Measurements from ENCODE around the gene MUCL1.

Gene MUCL1

DNA sequence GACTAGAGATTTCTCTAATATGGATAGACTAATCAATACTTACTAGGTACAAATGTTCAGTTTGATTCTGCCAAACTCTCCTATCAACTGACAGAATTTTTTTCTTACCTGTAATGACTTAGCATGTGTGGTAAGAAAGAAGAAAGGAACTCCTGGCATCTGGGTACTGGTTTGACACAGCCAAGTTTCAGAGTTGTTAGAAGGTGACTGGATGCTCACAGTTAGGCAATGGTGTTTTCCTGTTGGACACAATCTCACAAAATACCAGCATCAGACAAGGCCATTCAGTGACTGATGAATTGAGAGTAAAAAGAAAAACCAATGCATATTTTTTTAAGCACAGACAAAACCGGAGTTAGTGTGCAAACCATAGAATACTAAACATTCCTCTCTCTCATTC lies 4.2 kb downstream of the MUCL1 start:
- no peak overlapping the region for H4K8ac ChIP-seq (ENCODE audit: low read depth, low read length)
- H3K4ac ChIP-seq (ENCODE audit: low read depth, low read length): no peak overlapping the region
- H2BK120ac ChIP-seq (ENCODE audit: insufficient read depth, low read length, poor library complexity): no peak overlapping the region
- H3K79me1 ChIP-seq (ENCODE audit: low read length): no peaks in the 10 kb centered on the region
- no peak overlapping the region for H3K4me2 ChIP-seq (ENCODE audit: low read length)
- no peak overlapping the region for H2BK12ac ChIP-seq (ENCODE audit: low read length)
- H3K27ac ChIP-seq (ENCODE audit: low read depth, low read length): no peak overlapping the region
- DNase-seq: peak; percentile 73 to 79
- H3K27me3 ChIP-seq (ENCODE audit: insufficient read depth, low read length): no peaks in the 10 kb centered on the region
- no peak overlapping the region for H3K4me3 ChIP-seq (ENCODE audit: low read depth, low read length)
- no peak overlapping the region for H4K12ac ChIP-seq (ENCODE audit: low read depth, low read length)
- H3K14ac ChIP-seq (ENCODE audit: low read length): no peak overlapping the region
- no peaks in the 10 kb centered on the region for H3K4me1 ChIP-seq (ENCODE audit: control insufficient read depth in 1 of 2, insufficient read depth in 2 of 2, low read length in 2 of 2)
- no peaks in the 10 kb centered on the region for H3K36me3 ChIP-seq (ENCODE audit: control insufficient read depth in 1 of 2, insufficient read depth in 2 of 2, low read length in 2 of 2)
- H3K18ac ChIP-seq (ENCODE audit: low read length): no peak overlapping the region
- no peak overlapping the region for H2AK5ac ChIP-seq (ENCODE audit: low read length)
- no peaks in the 10 kb centered on the region for H3K79me2 ChIP-seq (ENCODE audit: control insufficient read depth, insufficient read depth, low read length, poor library complexity)
- WGBS (ENCODE audit: extremely low coverage, insufficient coverage, insufficient read length): no CpG with 5 or more reads among the region's 1 CpG
- no peak overlapping the region for H4K91ac ChIP-seq (ENCODE audit: low read depth, low read length)
- no peak overlapping the region for H2AFZ ChIP-seq (ENCODE audit: insufficient read depth, low read length, poor library complexity)
- no peak overlapping the region for H2BK5ac ChIP-seq (ENCODE audit: low read depth, low read length, poor library complexity)
- H3K9me3 ChIP-seq (ENCODE audit: insufficient read depth, low read depth, low read length): no peaks in the 10 kb centered on the region
- H3K23ac ChIP-seq (ENCODE audit: low read length): no peak overlapping the region
- no peak overlapping the region for H3K9ac ChIP-seq (ENCODE audit: low read length)

DNA sequence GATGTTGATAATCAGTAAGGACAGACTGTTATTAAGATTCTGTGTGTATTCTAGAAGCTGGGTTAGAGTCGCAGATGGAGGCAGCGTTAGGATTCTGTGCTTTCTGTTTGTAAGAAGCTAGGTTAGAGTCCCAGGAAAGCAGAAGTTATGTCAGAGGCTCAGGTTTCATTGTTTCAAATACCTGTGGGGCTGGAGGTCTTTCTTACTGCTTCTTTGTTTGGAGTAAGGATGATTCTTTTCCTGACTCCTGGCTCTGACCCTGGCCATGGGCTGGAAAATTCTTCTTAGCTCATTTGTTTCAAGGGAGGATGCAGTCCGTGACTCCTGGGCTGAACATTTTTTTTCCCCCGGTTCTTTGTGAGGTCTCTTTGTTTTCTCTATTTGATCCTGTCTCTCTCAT lies 5.2 kb downstream of the MUCL1 start:
- Histone ChIP-seq H3K18ac (ENCODE audit: low read length) (no peak overlapping the region), H3K23ac (ENCODE audit: low read length) (no peak overlapping the region), H2AK5ac (ENCODE audit: low read length) (no peak overlapping the region), H3K4me2 (ENCODE audit: low read length) (no peak overlapping the region), H3K4me3 (ENCODE audit: low read depth, low read length) (no peak overlapping the region), H3K36me3 (ENCODE audit: control insufficient read depth in 1 of 2, insufficient read depth in 2 of 2, low read length in 2 of 2) (no peaks in the 10 kb centered on the region), H3K9ac (ENCODE audit: low read length) (no peak overlapping the region), H3K27me3 (ENCODE audit: insufficient read depth, low read length) (no peaks in the 10 kb centered on the region), H3K9me3 (ENCODE audit: insufficient read depth, low read depth, low read length) (no peaks in the 10 kb centered on the region), H3K79me1 (ENCODE audit: low read length) (no peaks in the 10 kb centered on the region), H3K27ac (ENCODE audit: low read depth, low read length) (no peak overlapping the region), H4K12ac (ENCODE audit: low read depth, low read length) (no peak overlapping the region), H2AFZ (ENCODE audit: insufficient read depth, low read length, poor library complexity) (no peak overlapping the region), H2BK5ac (ENCODE audit: low read depth, low read length, poor library complexity) (no peak overlapping the region), H3K79me2 (ENCODE audit: control insufficient read depth, insufficient read depth, low read length, poor library complexity) (no peaks in the 10 kb centered on the region), H4K8ac (ENCODE audit: low read depth, low read length) (no peak overlapping the region), H3K4ac (ENCODE audit: low read depth, low read length) (no peak overlapping the region), H4K91ac (ENCODE audit: low read depth, low read length) (no peak overlapping the region), H2BK120ac (ENCODE audit: insufficient read depth, low read length, poor library complexity) (no peak overlapping the region), H2BK12ac (ENCODE audit: low read length) (no peak overlapping the region), H3K14ac (ENCODE audit: low read length) (no peak overlapping the region), H3K4me1 (ENCODE audit: control insufficient read depth in 1 of 2, insufficient read depth in 2 of 2, low read length in 2 of 2) (no peaks in the 10 kb centered on the region)
- DNase-seq: no peak
- no CpG with 5 or more reads among the region's 4 CpGs for WGBS (ENCODE audit: extremely low coverage, insufficient coverage, insufficient read length)

GRCh38 chr12:54861927-54862326 lies 7.6 kb downstream of the MUCL1 start:
- H3K27ac ChIP-seq (ENCODE audit: low read depth, low read length): no peak overlapping the region
- no peak overlapping the region for H3K9ac ChIP-seq (ENCODE audit: low read length)
- no peak overlapping the region for H3K14ac ChIP-seq (ENCODE audit: low read length)
- no peak overlapping the region for H2BK120ac ChIP-seq (ENCODE audit: insufficient read depth, low read length, poor library complexity)
- no CpG with 5 or more reads among the region's 1 CpG for WGBS (ENCODE audit: extremely low coverage, insufficient coverage, insufficient read length)
- H2BK12ac ChIP-seq (ENCODE audit: low read length): no peak overlapping the region
- H3K4me3 ChIP-seq (ENCODE audit: low read depth, low read length): no peak overlapping the region
- H2AK5ac ChIP-seq (ENCODE audit: low read length): no peak overlapping the region
- H2BK5ac ChIP-seq (ENCODE audit: low read depth, low read length, poor library complexity): no peak overlapping the region
- no peak overlapping the region for H3K4me2 ChIP-seq (ENCODE audit: low read length)
- H4K8ac ChIP-seq (ENCODE audit: low read depth, low read length): no peak overlapping the region
- no peaks in the 10 kb centered on the region for H3K9me3 ChIP-seq (ENCODE audit: insufficient read depth, low read depth, low read length)
- no peaks in the 10 kb centered on the region for H3K4me1 ChIP-seq (ENCODE audit: control insufficient read depth in 1 of 2, insufficient read depth in 2 of 2, low read length in 2 of 2)
- H3K27me3 ChIP-seq (ENCODE audit: insufficient read depth, low read length): no peaks in the 10 kb centered on the region
- no peaks in the 10 kb centered on the region for H3K79me2 ChIP-seq (ENCODE audit: control insufficient read depth, insufficient read depth, low read length, poor library complexity)
- H2AFZ ChIP-seq (ENCODE audit: insufficient read depth, low read length, poor library complexity): no peak overlapping the region
- no peaks in the 10 kb centered on the region for H3K36me3 ChIP-seq (ENCODE audit: control insufficient read depth in 1 of 2, insufficient read depth in 2 of 2, low read length in 2 of 2)
- H4K12ac ChIP-seq (ENCODE audit: low read depth, low read length): no peak overlapping the region
- H3K23ac ChIP-seq (ENCODE audit: low read length): no peak overlapping the region
- H3K4ac ChIP-seq (ENCODE audit: low read depth, low read length): no peak overlapping the region
- DNase-seq: no peak
- no peak overlapping the region for H3K18ac ChIP-seq (ENCODE audit: low read length)
- no peak overlapping the region for H4K91ac ChIP-seq (ENCODE audit: low read depth, low read length)
- H3K79me1 ChIP-seq (ENCODE audit: low read length): no peaks in the 10 kb centered on the region

DNA sequence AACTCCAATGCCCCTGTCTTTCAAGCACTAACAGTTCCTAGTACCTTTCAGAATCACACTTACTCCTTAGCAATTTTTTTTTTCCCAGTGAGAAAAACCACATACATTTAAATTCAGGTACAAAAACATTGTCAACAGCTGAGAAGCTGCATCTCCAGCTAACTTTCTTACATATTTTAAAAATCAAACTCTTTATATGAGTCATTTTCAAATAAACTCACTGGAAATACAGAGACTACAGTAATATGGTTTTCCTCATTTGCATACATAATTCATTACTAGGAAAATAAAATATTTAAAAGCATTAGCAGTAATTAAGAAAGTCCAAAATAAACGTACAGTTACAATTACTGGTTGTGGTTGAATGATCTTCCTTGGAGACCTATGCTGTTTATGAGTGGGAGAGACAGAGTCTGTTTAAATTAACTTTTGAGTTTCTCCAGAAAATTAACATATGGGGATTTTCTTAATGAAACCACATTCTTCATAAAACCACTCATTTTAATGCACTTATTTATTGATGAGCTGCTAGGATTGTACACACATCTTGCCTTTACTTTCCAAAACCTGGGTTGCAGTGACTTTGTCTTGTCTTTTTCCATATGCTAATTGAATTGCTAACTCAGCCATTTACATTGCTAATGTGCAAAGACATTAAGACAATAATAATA lies 9.8 kb downstream of the MUCL1 start:
- no peaks in the 10 kb centered on the region for H3K4me1 ChIP-seq (ENCODE audit: control insufficient read depth in 1 of 2, insufficient read depth in 2 of 2, low read length in 2 of 2)
- no peaks in the 10 kb centered on the region for H3K27me3 ChIP-seq (ENCODE audit: insufficient read depth, low read length)
- DNase-seq: no peak
- H2BK12ac ChIP-seq (ENCODE audit: low read length): no peak overlapping the region
- H4K91ac ChIP-seq (ENCODE audit: low read depth, low read length): no peak overlapping the region
- H3K79me2 ChIP-seq (ENCODE audit: control insufficient read depth, insufficient read depth, low read length, poor library complexity): no peaks in the 10 kb centered on the region
- H4K8ac ChIP-seq (ENCODE audit: low read depth, low read length): no peak overlapping the region
- no peak overlapping the region for H3K9ac ChIP-seq (ENCODE audit: low read length)
- H3K14ac ChIP-seq (ENCODE audit: low read length): no peak overlapping the region
- WGBS (ENCODE audit: extremely low coverage, insufficient coverage, insufficient read length): no CpG with 5 or more reads among the region's 1 CpG
- H3K36me3 ChIP-seq (ENCODE audit: control insufficient read depth in 1 of 2, insufficient read depth in 2 of 2, low read length in 2 of 2): no peaks in the 10 kb centered on the region
- no peak overlapping the region for H2AFZ ChIP-seq (ENCODE audit: insufficient read depth, low read length, poor library complexity)
- no peaks in the 10 kb centered on the region for H3K9me3 ChIP-seq (ENCODE audit: insufficient read depth, low read depth, low read length)
- H3K79me1 ChIP-seq (ENCODE audit: low read length): no peaks in the 10 kb centered on the region
- H3K27ac ChIP-seq (ENCODE audit: low read depth, low read length): no peak overlapping the region
- no peak overlapping the region for H2AK5ac ChIP-seq (ENCODE audit: low read length)
- no peak overlapping the region for H3K4ac ChIP-seq (ENCODE audit: low read depth, low read length)
- no peak overlapping the region for H4K12ac ChIP-seq (ENCODE audit: low read depth, low read length)
- no peak overlapping the region for H2BK120ac ChIP-seq (ENCODE audit: insufficient read depth, low read length, poor library complexity)
- no peak overlapping the region for H3K23ac ChIP-seq (ENCODE audit: low read length)
- H3K4me2 ChIP-seq (ENCODE audit: low read length): no peak overlapping the region
- no peak overlapping the region for H3K18ac ChIP-seq (ENCODE audit: low read length)
- H2BK5ac ChIP-seq (ENCODE audit: low read depth, low read length, poor library complexity): no peak overlapping the region
- H3K4me3 ChIP-seq (ENCODE audit: low read depth, low read length): no peak overlapping the region

Measured in trophoblast cell (in vitro differentiated cells and primary cell).